Stimulated activated CD8-positive, alpha-beta memory T cell treated with anti-CD3 and anti-CD28 coated beads, Interleukin-2, amount 100 ng/mL, for 1 hour (primary cell): ENCODE results near the gene PRC1.

Experiments used
- DNase-seq, 2 donors: peaks; one replicate each; pipeline ENCODE4 v3.0.0-alpha.2; 2020; ENCODE audit warnings: low read depth in 2 of 2

The PRC1 gene

DNA sequence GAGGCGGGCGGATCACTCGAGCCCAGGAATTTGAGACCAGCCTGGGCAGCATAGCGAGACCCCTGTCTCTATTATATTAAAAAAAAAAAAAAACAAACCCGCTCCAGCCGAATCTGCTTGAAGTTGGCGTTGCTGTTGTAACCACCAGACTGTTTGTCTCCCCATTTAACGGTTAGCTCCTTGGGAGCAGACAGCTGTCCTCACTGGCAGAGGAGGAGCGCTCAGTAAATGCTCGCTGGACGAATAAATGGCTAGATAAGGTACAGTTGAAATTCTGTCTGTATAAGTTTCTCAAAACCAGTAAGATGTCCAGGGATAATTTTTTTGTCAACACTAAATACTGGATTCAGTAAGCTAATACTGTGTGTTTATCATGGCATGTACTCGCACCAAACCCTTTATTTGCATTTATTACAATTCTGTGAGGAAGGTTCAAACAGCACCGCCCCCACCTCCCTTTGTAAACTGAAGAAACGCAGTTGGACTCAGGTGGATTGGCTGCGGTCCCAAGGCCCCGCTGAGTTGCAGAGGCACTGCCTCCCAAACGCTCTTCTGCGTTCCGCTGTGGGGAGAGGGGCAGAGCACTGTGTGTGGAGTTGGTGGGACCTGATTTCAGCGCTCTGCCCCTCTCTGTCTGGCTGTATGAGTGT, 38.6 kb downstream of the PRC1 start:
- no peak for DNase-seq

DNA sequence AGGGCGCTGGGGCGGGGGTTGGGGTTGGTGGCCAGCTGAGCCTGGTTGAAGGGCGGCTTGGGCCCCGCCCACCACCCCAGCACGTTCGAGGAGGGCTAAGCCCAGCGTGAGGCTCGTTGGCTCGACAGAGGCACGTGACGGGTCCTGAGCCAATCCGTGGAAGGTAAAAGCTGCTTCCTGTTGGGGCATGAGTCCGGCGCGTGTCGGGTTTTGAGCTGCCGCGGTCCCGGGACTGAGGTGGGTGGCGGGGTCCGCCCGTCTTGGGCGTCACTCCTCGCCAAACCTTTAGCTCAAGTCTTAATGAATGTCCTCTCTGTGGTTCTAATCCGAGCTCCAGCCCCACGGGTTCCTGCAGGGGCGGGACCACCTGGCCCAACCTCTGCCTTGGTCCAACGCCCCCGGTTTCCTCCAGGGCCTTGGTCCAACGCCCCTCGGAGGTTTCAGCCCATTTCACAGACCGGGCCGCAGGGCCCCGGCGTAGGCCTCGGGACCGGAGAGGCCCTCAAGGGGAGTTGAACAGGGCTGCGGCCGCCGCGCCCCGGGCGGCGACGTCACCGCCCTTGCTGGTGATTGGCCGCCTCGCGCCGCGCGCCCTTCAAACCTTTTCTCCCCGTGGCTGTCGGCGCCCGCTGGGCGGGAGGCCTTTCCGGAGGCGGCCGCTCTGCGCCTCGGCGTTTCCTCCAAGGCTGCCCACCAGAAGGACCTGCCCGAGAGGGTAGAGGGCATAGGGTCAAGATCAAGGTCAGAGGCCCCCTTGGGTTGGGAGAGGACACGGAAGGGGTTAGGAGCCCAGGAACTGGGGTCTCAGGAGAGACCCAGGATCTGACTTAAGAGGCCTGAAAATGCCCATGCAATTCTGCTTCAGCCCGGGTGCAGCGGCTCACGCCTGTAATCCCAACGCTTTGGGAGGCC, 39.4 kb downstream of the PRC1 start, which contains the start of gene RCCD1:
TSS of gene RCCD1 (plus strand) at position 173 of the 912 bp plus-strand sequence. CDS start 1,851 bp downstream, outside the sequence.
- DNase-seq: peak; percentile 71 to 76

DNA sequence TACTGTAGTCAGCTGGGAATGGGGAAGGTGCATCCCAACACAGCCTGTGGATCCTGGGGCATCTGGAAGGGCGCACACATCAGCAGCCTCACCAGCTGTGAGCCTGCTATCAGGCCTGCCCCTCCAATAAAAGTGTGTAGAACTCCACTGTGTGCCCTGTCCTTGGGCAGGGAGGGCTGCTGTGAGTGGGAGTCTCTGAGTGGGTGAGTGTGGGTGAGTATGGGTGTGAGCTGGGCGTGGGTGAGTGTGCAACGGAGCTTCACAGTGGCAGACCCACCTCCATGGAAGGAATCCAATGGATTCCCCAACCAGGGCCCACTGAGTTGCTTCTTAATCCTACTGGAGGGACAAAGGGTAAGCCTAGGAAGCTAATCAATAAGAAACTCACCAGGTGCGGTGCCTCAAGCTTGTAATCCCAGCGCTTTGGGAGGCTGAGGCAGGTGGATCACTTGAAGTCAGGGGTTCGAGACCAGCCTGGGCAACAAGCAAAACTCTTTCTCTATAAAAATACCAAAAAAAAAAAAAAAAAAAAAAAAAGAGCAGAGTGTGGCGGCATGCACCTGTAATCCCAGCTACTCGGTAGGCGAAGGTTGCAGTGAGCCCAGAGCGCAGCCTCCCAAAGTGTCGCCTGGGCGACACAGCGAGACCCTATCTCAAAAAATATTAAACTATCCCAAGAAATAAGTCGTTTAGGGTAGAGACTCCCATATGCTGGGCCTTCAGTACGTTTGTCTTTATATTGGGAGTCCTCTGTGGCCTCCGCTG, 40.2 kb downstream of the PRC1 start:
- no peak for DNase-seq

DNA sequence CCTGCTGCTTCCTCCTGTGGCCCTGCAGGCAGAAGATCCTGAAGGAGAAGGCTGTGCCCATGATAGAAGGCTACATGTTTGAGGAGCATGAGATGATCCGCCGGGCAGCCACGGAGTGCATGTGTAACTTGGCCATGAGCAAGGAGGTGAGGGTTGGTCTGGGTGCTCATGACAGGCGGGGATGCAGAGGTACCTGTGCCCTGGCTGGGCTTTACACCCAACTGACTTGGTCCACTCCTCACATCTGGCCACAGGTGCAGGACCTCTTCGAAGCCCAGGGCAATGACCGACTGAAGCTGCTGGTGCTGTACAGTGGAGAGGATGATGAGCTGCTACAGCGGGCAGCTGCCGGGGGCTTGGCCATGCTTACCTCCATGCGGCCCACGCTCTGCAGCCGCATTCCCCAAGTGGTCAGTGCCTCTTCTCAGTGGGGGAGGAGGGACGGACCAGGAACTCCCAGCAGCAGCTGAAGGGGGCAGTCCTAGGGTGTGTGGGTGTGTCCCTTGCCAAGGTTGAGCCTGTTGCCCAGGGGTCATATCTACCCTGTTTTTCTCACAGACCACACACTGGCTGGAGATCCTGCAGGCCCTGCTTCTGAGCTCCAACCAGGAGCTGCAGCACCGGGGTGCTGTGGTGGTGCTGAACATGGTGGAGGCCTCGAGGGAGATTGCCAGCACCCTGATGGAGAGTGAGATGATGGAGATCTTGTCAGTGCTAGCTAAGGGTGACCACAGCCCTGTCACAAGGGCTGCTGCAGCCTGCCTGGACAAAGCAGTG, 41.2 kb downstream of the PRC1 start:
- no peak for DNase-seq

DNA sequence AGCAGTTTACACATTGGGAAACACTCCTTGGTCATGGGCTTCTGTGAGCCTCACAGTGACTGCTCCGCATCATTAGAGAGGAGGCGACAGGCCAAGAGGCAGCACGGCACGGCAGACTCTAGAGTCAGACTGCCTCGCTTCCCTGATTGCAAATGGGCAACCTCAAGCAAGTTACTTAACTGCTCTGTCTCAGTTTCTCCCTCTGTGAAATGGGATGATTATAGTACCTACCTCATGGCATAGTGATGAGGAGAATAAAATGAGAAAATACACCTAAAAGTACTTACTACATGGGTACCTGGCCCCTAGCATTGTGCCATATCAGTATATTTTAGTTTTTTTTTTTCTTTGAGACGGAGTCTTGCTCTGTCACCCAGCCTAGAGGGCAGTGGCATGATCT, 43.7 kb downstream of the PRC1 start:
- no peak for DNase-seq

DNA sequence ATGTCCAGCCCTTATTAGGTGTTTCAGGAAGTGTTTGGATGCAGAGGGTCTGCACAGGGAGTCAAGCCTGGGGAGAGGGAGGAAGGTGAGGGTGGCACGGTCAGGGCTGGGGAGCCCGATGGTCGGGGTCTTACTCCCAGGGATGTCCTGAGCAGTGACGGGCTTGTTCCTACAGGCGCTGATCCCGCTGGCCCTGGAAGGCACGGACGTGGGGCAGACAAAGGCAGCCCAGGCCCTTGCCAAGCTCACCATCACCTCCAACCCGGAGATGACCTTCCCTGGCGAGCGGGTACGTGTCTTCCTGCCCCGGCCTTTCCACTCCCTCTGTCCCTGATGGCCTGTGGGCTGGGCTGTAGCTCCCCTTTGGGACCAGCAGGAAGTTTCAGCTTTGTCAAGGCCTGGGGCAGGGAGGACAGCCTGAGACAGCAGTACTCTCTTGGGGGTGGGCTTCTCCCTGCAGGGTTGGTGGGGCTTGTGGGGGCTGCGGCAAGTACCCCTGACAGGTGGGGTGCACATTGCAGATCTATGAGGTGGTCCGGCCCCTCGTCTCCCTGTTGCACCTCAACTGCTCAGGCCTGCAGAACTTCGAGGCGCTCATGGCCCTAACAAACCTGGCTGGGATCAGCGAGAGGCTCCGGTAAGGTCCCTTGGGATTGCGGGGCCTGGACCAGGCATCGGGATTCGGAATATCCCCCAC, 44.2 kb downstream of the PRC1 start:
- DNase-seq: no peak

DNA sequence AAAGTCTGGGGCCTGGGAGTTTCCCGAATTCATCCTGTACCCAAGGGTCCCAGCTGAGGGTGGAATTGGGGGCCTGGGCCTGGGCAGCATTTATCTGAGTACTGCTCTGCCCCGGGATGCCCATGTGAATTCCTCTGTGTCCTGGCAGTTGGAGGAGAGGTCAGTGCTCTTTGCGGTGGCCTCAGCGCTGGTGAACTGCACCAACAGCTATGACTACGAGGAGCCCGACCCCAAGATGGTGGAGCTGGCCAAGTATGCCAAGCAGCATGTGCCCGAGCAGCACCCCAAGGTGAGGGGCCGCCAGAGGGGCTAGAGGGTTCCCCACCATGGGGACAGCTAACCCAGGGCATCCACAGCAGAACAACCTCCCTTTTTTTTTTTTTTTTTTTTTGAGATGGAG, 45.8 kb downstream of the PRC1 start:
- no peak for DNase-seq

DNA sequence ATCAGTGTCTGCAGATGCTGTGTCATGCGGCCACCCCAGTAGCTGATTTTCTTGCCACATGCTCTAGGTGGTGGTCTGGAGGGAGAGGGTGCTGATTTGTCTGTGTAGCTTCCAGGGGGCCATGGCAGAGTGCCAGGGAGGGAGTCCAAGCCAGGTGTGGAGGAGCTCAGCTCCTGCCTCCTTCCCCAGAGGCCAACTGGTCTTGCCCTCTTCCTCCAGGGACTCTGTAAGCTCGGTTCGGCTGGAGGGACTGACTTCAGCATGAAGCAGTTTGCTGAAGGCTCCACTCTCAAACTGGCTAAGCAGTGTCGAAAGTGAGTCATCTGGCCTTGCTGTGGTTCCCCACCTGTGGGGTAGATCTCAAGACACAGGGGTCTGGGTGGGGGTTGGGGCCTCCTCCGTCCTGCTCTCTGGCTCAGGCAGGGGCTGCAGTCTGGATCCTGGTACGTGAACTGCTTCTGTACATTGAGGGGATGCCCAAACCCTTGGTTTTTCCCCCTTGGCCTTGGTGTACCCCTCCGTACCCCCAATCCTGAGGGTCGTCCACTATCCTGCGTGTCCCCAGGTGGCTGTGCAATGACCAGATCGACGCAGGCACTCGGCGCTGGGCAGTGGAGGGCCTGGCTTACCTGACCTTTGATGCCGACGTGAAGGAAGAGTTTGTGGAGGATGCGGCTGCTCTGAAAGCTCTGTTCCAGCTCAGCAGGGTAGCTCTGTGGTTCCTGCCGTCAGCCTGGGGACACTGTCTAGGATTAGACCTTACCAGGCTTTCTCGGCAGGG, 46.6 kb downstream of the PRC1 start:
- DNase-seq: no peak

DNA sequence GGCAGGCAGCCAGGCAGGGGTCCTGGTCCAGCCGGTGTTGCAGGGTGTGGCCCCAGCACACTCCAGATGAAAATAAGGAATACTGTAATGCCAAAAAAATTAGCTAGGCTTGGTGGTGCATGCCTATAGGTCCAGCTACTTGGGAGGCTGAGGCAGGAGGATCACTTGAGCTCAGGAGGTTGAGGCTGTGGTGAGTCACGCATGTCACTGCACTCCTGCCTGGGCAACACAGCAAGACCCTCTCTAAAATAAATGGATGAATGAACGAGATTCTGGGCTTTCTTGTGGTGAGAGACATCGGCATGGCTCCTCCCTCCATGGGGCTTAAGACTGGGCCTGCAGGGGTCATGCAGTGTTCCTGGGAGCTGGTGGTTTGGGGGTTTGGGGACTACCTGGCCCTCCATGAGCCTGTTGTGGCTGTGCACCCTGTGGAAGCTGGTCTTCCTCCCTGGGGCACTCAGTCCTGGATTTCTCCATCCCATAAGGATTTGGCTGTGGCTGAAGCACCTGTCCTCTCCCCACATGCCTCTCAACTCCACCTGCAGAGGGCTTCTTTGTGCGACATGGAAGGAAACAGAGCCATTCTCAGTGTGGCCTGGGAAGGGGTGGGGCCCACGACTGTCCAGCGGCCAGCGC, 47.3 kb downstream of the PRC1 start:
- DNase-seq: no peak

DNA sequence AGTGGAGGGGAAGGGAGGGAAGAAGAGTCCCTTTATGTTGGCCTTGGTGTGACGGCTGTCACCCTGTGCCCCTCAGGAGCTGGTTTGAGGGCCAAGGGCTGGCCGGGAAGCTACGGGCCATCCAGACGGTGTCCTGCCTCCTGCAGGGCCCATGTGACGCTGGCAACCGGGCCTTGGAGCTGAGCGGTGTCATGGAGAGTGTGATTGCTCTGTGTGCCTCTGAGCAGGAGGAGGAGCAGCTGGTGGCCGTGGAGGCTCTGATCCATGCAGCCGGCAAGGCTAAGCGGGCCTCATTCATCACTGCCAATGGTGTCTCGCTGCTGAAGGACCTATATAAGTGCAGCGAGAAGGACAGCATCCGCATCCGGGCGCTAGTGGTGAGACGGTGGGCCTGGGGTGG, 47.8 kb downstream of the PRC1 start:
- no peak for DNase-seq

DNA sequence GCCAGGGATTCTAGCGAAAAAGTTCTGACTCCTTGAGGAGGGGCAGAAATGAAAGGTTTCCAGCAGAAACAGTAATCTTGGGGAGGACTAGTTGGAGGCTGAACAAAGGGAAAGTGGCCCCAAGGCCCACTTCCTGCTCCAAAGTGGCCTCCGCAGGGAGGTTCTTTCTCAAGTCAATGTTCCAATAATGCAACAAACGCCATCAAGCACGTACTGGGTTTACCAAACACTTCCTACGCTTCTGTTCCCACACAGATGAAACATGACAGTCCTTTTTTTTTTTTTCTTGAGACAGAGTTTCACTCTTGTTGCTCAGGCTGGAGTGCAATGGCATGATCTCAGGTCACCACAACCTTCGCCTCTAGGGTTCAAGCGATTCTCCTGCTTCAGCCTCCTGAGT, 49.2 kb downstream of the PRC1 start:
- no peak for DNase-seq

DNA sequence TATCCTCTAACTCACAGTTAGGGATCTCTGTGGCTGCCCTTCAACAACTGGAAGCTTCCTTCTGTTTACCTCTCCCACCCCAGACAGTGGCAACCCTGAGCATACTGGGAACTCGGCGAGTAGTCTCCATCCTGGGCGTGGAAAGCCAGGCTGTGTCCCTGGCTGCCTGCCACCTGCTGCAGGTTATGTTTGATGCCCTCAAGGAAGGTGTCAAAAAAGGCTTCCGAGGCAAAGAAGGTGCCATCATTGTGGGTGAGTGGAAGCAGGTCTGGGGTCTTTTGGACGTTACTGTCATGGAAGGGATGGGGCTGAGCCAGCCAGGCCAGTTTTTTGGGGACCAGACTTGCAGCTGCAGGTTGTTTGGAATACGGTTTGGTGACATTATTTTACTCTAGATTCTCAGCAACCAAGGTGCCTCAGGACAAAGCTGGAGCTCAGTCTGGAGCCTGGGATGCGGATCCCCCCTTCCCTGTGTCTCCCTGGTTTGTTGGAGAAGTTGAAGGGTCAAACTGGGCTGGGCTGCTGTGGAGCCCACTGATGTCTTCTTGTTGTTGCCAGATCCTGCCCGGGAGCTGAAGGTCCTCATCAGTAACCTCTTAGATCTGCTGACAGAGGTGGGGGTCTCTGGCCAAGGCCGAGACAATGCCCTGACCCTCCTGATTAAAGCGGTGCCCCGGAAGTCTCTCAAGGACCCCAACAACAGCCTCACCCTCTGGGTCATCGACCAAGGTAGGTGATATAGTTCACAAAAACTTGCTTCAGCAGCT, 51.8 kb downstream of the PRC1 start:
- DNase-seq: no peak

DNA sequence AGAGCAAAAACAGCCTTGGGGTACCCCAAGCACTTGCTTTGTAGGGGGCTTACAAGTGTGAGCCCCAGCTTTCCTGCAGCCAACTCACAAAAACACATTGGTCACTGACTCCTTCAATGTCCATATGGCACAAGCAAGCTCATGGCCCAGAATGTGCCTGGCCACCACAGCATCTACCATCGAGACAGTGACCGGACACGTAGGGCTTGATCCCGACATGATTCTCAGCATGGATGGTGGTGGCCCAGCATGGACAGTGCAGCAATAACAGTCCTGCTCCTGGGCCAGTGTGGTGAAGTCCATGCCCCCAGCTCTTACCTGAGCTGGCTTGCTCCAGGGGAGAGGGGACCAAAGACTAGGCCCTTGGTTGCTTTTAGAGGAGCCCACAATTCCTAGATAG, 53.3 kb downstream of the PRC1 start:
- no peak for DNase-seq

DNA sequence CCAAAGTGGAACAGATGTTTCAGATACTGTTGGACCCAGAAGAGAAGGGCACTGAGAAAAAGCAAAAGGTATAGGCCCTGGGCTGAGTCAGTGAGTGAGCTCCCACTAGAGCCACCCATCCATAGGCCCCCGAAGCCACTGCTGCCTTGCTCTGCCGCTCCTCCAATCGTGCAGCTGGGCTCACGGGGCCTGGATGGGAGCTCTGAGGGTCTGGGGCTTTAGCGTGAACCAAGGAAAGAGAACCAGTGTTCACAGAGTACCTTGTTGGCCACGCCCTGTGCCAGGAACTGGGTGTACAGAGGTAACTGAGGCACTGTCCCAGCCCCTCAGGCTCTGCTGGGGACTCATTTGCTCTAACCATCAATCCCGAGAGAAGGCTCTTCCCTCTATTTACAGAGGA, 54.6 kb downstream of the PRC1 start:
- DNase-seq: no peak

DNA sequence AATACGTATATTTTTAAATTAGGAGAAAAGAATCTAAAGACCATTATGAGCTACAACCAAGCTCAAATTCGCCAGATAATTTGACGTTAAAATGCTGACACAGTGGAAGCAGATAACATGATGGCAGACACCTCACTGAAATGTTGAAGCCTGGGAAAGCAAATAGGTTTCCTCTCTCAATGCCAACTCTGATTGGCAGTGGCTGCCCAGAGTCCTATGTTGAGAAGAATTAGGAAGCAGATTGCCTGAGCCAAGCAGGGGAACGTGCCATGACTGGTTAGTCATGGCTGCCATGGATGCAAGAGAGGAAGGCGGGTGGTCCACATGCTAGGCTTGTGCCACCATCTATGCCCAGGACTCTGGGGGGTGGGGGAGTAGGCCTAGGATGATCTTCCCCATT, 56.1 kb downstream of the PRC1 start:
- DNase-seq: no peak

DNA sequence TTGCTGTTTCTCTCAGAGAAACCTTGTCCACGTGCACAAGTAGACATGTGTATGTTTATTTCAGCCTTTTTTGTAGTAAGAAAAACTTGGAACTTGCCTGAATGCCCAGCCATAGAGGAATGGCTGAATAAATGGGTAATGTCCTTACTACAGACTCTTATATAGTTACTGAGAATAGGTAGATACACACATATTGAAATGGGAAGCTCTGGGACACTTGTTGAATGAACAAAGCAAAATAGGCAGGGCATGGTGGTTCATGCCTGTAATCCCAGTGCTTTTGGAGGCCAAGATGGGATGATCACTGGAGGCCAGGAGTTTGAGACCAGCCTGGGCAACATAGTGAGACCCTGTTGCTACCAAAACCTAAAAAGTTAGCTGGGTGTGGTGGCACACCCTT, 57.5 kb downstream of the PRC1 start:
- DNase-seq: no peak

DNA sequence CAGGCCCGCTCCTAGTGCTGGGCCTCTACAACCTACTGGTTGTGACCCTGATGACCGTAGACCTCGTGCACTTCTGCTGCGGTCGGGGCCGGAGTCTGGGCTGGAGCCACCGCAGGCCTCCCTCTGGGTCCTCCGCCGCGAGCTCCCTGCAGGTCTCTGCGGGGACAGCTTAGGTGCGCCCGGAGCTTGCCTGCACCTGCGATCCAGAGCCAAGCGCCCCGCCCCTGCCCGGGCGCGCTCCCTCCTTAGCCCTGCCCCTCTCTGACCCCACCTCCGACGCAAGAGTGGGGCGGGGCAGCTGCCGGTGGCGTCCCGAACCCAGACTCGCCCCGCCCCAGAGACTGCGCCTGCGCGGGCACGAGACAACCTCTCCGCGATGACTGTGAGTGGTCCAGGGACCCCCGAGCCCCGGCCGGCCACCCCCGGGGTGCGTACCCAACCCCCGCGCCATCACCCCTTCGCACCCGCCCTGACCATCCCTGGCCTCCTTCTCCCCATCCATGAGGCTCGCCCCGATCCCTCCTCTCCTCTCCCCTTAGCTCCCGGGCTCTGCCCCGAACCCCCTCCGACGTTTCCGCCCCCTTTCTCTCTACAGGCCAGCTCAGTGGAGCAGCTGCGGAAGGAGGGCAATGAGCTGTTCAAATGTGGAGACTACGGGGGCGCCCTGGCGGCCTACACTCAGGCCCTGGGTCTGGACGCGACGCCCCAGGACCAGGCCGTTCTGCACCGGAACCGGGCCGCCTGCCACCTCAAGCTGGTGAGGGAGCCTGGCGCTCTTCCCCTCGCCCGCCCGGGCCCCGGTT, 59.2 kb downstream of the PRC1 start, which contains the start of gene UNC45A:
TSS of gene UNC45A (plus strand) at position 337 of the 803 bp plus-strand sequence. CDS start at position 377, 40 bp downstream.
- peak; percentile 91 to 94 for DNase-seq
